Uterus (tissue), 2 donors: ENCODE results near the gene PA2G4.

Experiments used
- POLR2A ChIP-seq, 2 donors: fragments of 450-650 bp; IDR thresholded peaks; one replicate each; pipeline ENCODE4 v1.6.1; 2016; ENCODE audit warnings: antibody characterized with exemption in 2 of 2, mild to moderate bottlenecking in 1 of 2, moderate library complexity in 1 of 2
- TF ChIP-seq, protein P1 (sequence below), 4 experiments: fragments of 200-600 bp in 2 of 4; fragments of 450-650 bp in 2 of 4; sonication (generic) in 2 of 4; IDR thresholded peaks; one replicate each; pipeline ENCODE4 v1.5.1; 2016 to 2019; ENCODE audit warnings: antibody characterized with exemption in 4 of 4, mild to moderate bottlenecking in 2 of 4, moderate library complexity in 1 of 4

DNA sequence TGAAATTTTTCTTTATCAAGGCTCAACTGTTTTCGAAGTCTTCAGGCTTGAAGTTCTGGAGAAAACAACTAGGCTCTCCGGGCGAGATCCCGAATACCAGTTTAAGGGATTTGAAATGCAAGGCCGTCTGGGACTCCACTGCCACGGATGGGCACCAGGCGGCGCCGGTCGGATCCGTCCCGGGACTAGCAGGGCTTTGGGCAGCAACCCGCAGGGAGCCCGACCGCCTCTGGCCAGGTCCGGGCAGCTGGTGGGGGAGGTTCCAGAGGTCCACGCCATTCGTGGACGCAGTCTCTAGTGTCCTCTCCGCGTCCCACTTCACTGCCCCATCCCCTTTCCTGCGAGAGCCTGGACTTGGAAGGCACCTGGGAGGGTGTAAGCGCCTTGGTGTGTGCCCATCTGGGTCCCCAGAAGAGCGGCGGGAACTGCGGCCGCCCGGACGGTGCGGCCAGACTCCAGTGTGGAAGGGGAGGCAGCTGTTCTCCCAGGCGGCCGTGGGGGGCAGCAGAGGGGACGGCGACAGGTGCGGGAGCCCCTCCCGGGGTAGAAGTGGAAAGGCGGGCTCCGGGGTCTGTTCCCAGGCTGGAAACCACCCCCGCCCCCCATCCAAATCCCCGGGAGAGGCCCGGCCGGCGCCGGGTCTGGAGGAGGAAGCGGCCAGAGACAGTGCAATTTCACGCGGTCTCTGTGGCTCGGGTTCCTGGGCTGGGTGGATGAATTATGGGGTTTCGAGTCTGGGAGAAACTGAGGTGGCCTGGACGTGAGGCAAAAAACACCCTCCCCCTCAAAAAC lies 25.2 kb upstream of the PA2G4 start:
- TF ChIP-seq, protein P1, sequence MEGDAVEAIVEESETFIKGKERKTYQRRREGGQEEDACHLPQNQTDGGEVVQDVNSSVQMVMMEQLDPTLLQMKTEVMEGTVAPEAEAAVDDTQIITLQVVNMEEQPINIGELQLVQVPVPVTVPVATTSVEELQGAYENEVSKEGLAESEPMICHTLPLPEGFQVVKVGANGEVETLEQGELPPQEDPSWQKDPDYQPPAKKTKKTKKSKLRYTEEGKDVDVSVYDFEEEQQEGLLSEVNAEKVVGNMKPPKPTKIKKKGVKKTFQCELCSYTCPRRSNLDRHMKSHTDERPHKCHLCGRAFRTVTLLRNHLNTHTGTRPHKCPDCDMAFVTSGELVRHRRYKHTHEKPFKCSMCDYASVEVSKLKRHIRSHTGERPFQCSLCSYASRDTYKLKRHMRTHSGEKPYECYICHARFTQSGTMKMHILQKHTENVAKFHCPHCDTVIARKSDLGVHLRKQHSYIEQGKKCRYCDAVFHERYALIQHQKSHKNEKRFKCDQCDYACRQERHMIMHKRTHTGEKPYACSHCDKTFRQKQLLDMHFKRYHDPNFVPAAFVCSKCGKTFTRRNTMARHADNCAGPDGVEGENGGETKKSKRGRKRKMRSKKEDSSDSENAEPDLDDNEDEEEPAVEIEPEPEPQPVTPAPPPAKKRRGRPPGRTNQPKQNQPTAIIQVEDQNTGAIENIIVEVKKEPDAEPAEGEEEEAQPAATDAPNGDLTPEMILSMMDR (IDR thresholded peaks at IDR 0.05), result peak; percentile 66 to 79 (median 71)
- TF ChIP-seq POLR2A (IDR thresholded peaks at IDR 0.05), result no peak
